Measurements from ENCODE around the gene SALL4. TPM values are rescaled to one million over a fixed set of nuclear protein-coding genes. Genes with fewer than 3 reads are reported as not detected.

The SALL4 gene
- total and polyA plus RNA-seq, 2 of the 8 experiments (the other 6 are each of a cell fraction or from before 2014, with no cell fraction given), result 108 to 235 TPM

- no peak for TF ChIP-seq CHD7 (IDR thresholded peaks at IDR 0.05; ENCODE audit: insufficient replicate concordance, low read length)
- no peak for TF ChIP-seq TBP (IDR thresholded peaks at IDR 0.05; ENCODE audit: low read depth, low read length)
- no peak for TF ChIP-seq YY1 (IDR thresholded peaks at IDR 0.05; ENCODE audit: low read depth, low read length)
- no peak for TF ChIP-seq KDM5A (IDR thresholded peaks at IDR 0.05; ENCODE audit: low read length)
- no peak for TF ChIP-seq TEAD4 (IDR thresholded peaks at IDR 0.05; ENCODE audit: low read depth, low read length)
- no peak for TF ChIP-seq USF2 (IDR thresholded peaks at IDR 0.05; ENCODE audit: low read length)
- no peak for TF ChIP-seq GTF2F1 (IDR thresholded peaks at IDR 0.05; ENCODE audit: borderline replicate concordance, low read depth, low read length)
Measured at GRCh38 chr20:51791626-51792025, 10.7 kb downstream of the SALL4 start (continued).
